Esophagus muscularis mucosa (tissue), 4 donors: ENCODE measurements around the gene CDH19. TPM values are rescaled to one million over a fixed set of nuclear protein-coding genes. Genes with fewer than 3 reads are reported as not detected.

Experiments used
- DNase-seq: peaks from one replicate; pipeline ENCODE4 v3.0.0-alpha.2; 2017; ENCODE audit errors: extremely low spot score
- H3K27ac ChIP-seq, 4 donors: fragments of 200-600 bp; sonication (generic); replicated peaks in 1 of 4; 1 replicate in 3 of 4; 2 replicates in 1 of 4; pipeline ENCODE4 v1.5.1; 2016 to 2019; ENCODE audit warnings: mild to moderate bottlenecking in 1 of 4
- H3K27me3 ChIP-seq, 4 donors: fragments of 200-600 bp; sonication (generic); one replicate each; pipeline versions ENCODE4 v1.5.1 to v1.6.0; 2016 to 2019
- H3K36me3 ChIP-seq, 4 donors: fragments of 200-600 bp; sonication (generic); one replicate each; pipeline ENCODE4 v1.5.1; 2016 to 2019
- H3K4me1 ChIP-seq, 4 donors: fragments of 200-600 bp; sonication (generic); one replicate each; pipeline ENCODE4 v1.5.1; 2016 to 2019
- H3K4me3 ChIP-seq, 4 donors: fragments of 200-600 bp; sonication (generic); 1 replicate in 2 of 4; 2 replicates in 2 of 4; pipeline ENCODE4 v1.5.1; 2016 to 2019; ENCODE audit warnings: mild to moderate bottlenecking in 4 of 4, moderate library complexity in 1 of 4
- H3K9me3 ChIP-seq, 4 donors: fragments of 200-600 bp; sonication (generic); 1 replicate in 3 of 4; 2 replicates in 1 of 4; pipeline ENCODE4 v1.5.1; 2016 to 2019
- CTCF ChIP-seq, 3 experiments: fragments of 200-600 bp in 2 of 3; fragments of 450-650 bp in 1 of 3; sonication (generic) in 2 of 3; IDR thresholded peaks; one replicate each; pipeline ENCODE4 v1.5.1; 2017 to 2019; ENCODE audit warnings: antibody characterized with exemption in 3 of 3, mild to moderate bottlenecking in 2 of 3, moderate library complexity in 1 of 3
- EP300 ChIP-seq: sonication (generic); formaldehyde crosslinking; IDR thresholded peaks from one replicate; pipeline ENCODE4 v1.6.1; 2017; ENCODE audit warnings: antibody characterized with exemption
- POLR2A ChIP-seq: fragments of 450-650 bp; IDR thresholded peaks from one replicate; pipeline ENCODE4 v1.6.1; 2017; ENCODE audit warnings: antibody characterized with exemption, moderate library complexity, mild to moderate bottlenecking, low read depth
- POLR2AphosphoS5 ChIP-seq, 2 donors: sonication (generic); formaldehyde crosslinking; IDR thresholded peaks; one replicate each; pipeline ENCODE4 v1.6.1; 2017; ENCODE audit warnings: antibody characterized with exemption in 2 of 2
- WGBS: methylation state at CpG from one replicate; pipeline ENCODE4 v1.1.5; 2018; 5-methylcytosine and 5-hydroxymethylcytosine counted together
- intact Hi-C: fragments of 100-400 bp; cut with DNase I; formaldehyde crosslinking; loops from one replicate; pipeline ENCODE4 v1.15.1; 2023
- total RNA-seq, 4 donors: library from RNA; depleted of rRNA; stranded (reverse); fragments of >200 nt; gene quantifications; one replicate each; pipeline versions ENCODE4 v1.1.0 to v1.2.1, GENCODE V29; 2016

Gene CDH19
- total RNA-seq, 4 donors from 2014 or later: 36.0 to 47.3 (median 37.8) TPM

- 71% methylated on average over 4 of the region's 4 CpGs for WGBS
- no peak for TF ChIP-seq POLR2A
- TF ChIP-seq CTCF (IDR thresholded peaks at IDR 0.05): peak in 1 of 3 experiments; percentile 18
- H3K27me3 ChIP-seq: no peaks in the 10 kb centered on the region
- H3K27ac ChIP-seq: no peak overlapping the region
- no peaks in the 10 kb centered on the region for H3K36me3 ChIP-seq
- no peak for DNase-seq
- H3K9me3 ChIP-seq: no peaks in the 10 kb centered on the region
- intact Hi-C loops: no loop called here
- H3K4me3 ChIP-seq: no peak overlapping the region
- no peaks in the 10 kb centered on the region for H3K4me1 ChIP-seq
Observed at GRCh38 chr18:66560094-66560493, 43.8 kb downstream of the CDH19 start.

- Histone ChIP-seq H3K4me3 (no peak overlapping the region), H3K36me3 (no peaks in the 10 kb centered on the region), H3K4me1 (no peaks in the 10 kb centered on the region), H3K27me3 (no peaks in the 10 kb centered on the region), H3K9me3 (no peaks in the 10 kb centered on the region), H3K27ac (no peak overlapping the region)
- intact Hi-C loops: no loop called here
- no peak for DNase-seq
- TF ChIP-seq CTCF (IDR thresholded peaks at IDR 0.05): no peak
- no peak for TF ChIP-seq POLR2A
- no peak for TF ChIP-seq EP300
- TF ChIP-seq POLR2AphosphoS5 (IDR thresholded peaks at IDR 0.05): no peak
- WGBS: 77% methylated on average over 5 of the region's 5 CpGs
Observed at GRCh38 chr18:66558773-66559172, 45.1 kb downstream of the CDH19 start.

- intact Hi-C loops: no loop called here
- no peak for DNase-seq
- TF ChIP-seq POLR2AphosphoS5 (IDR thresholded peaks at IDR 0.05) (no peak), POLR2A (no peak)
- Histone ChIP-seq H3K9me3 (no peaks in the 10 kb centered on the region), H3K27me3 (no peaks in the 10 kb centered on the region), H3K36me3 (no peaks in the 10 kb centered on the region), H3K4me3 (no peak overlapping the region), H3K27ac (no peak overlapping the region), H3K4me1 (no peaks in the 10 kb centered on the region)
Observed at GRCh38 chr18:66557091-66557490, 46.8 kb downstream of the CDH19 start.

GRCh38 chr18:66555585-66555984 lies 48.3 kb downstream of the CDH19 start:
- intact Hi-C loops: no loop called here
- no peaks in the 10 kb centered on the region for H3K36me3 ChIP-seq

GRCh38 chr18:66553824-66554223 lies 50.1 kb downstream of the CDH19 start:
- Histone ChIP-seq H3K27ac (no peak overlapping the region), H3K4me3 (no peak overlapping the region), H3K9me3 (no peaks in the 10 kb centered on the region), H3K36me3 (no peaks in the 10 kb centered on the region), H3K4me1 (no peaks in the 10 kb centered on the region), H3K27me3 (no peaks in the 10 kb centered on the region)
- intact Hi-C loops: no loop called here
- WGBS: 74% methylated on average over 1 of the region's 1 CpG
- no peak for DNase-seq
- TF ChIP-seq POLR2AphosphoS5 (IDR thresholded peaks at IDR 0.05) (no peak), EP300 (no peak), POLR2A (no peak), CTCF (IDR thresholded peaks at IDR 0.05) (no peak)

More at GRCh38 chr18:66555585-66555984, 48.3 kb downstream of the CDH19 start:
- DNase-seq: no peak
- H3K4me1 ChIP-seq: no peaks in the 10 kb centered on the region
- TF ChIP-seq EP300 (no peak), POLR2A (no peak), CTCF (IDR thresholded peaks at IDR 0.05) (no peak), POLR2AphosphoS5 (IDR thresholded peaks at IDR 0.05) (no peak)
- no peaks in the 10 kb centered on the region for H3K9me3 ChIP-seq
- WGBS: 92% methylated on average over 2 of the region's 2 CpGs
- H3K27me3 ChIP-seq: no peaks in the 10 kb centered on the region
- H3K4me3 ChIP-seq: no peak overlapping the region
- H3K27ac ChIP-seq: no peak overlapping the region
